Measurements from ENCODE around the gene ALDOA. TPM values are rescaled to one million over a fixed set of nuclear protein-coding genes. Genes with fewer than 3 reads are reported as not detected.

Gene ALDOA
- polyA plus RNA-seq, 3 donors, result 1,202 to 1,628 (median 1,429) TPM

- Histone ChIP-seq H2AFZ (ENCODE audit: insufficient read depth, low read depth, low read length, poor library complexity, severe bottlenecking) (no peak overlapping the region), H3K4me1 (ENCODE audit: control insufficient read depth in 1 of 2, insufficient read depth in 2 of 2, low read length in 2 of 2) (peaks cover 0 to 4% of the 10 kb centered on the region in 2 donors), H3K9ac (ENCODE audit: insufficient read depth, low read length, poor library complexity, severe bottlenecking) (no peak overlapping the region), H3K79me2 (ENCODE audit: insufficient read depth, low read length) (no peaks in the 10 kb centered on the region), H3K27me3 (ENCODE audit: control insufficient read depth in 2 of 2, insufficient read depth in 2 of 2, low read length in 2 of 2) (peaks cover 30 to 54% of the 10 kb centered on the region in 2 donors), H3K4me3 (replicated peaks in 1 of 3; ENCODE audit: low read depth in 2 of 3, low read length in 3 of 3) (no peak overlapping the region), H3K9me3 (replicated peaks in 1 of 2; ENCODE audit: control insufficient read depth in 1 of 2, insufficient read depth in 1 of 2, low read length in 2 of 2) (peaks cover 0 to 6% of the 10 kb centered on the region in 2 donors), H3K36me3 (replicated peaks in 1 of 2; ENCODE audit: control insufficient read depth in 1 of 2, insufficient read depth in 2 of 2, low read length in 2 of 2) (no peaks in the 10 kb centered on the region), H3K27ac (ENCODE audit: low read depth in 1 of 2, low read length in 2 of 2) (no peak overlapping the region), H3K4me2 (replicated peaks; ENCODE audit: extremely low read depth, low read length, poor library complexity, severe bottlenecking) (no peak overlapping the region), H4K20me1 (ENCODE audit: insufficient read depth, low read length) (no peaks in the 10 kb centered on the region)
- peak overlapping the region in 1 of 2 donors; percentile 86 for H3K4me3 Mint-ChIP-seq
- H3K27ac Mint-ChIP-seq, result no peak overlapping the region
- peaks cover 3% of the 10 kb centered on the region for H3K4me1 Mint-ChIP-seq
- 0% methylated on average over 6 of the region's 12 CpGs for WGBS (ENCODE audit: insufficient coverage)
- intact Hi-C loops (cut with micrococcal nuclease), result no loop called here
- peaks cover 0 to 8% (median 5%) of the 10 kb centered on the region in 7 donors for H3K9me3 Mint-ChIP-seq
- peaks cover 49 to 85% (median 63%) of the 10 kb centered on the region in 3 donors for H3K27me3 Mint-ChIP-seq (ENCODE audit: low read depth in 3 of 3)
- DNase-seq, result peak; percentile 45 to 64 (median 53)
- peak; percentile 81 for TF ChIP-seq CTCF (IDR thresholded peaks at IDR 0.05)
- no peaks in the 10 kb centered on the region for H3K36me3 Mint-ChIP-seq
Observed at GRCh38 chr16:30032083-30032819, 33.3 kb upstream of the ALDOA start.

- Histone ChIP-seq H3K4me3 (replicated peaks in 1 of 3; ENCODE audit: low read depth in 2 of 3, low read length in 3 of 3) (no peak overlapping the region), H4K20me1 (ENCODE audit: insufficient read depth, low read length) (no peaks in the 10 kb centered on the region), H3K4me1 (ENCODE audit: control insufficient read depth in 1 of 2, insufficient read depth in 2 of 2, low read length in 2 of 2) (peaks cover 0 to 4% of the 10 kb centered on the region in 2 donors), H3K27me3 (ENCODE audit: control insufficient read depth in 2 of 2, insufficient read depth in 2 of 2, low read length in 2 of 2) (peaks cover 30 to 44% of the 10 kb centered on the region in 2 donors), H3K9ac (ENCODE audit: insufficient read depth, low read length, poor library complexity, severe bottlenecking) (no peak overlapping the region), H3K4me2 (replicated peaks; ENCODE audit: extremely low read depth, low read length, poor library complexity, severe bottlenecking) (no peak overlapping the region), H3K79me2 (ENCODE audit: insufficient read depth, low read length) (no peaks in the 10 kb centered on the region), H2AFZ (ENCODE audit: insufficient read depth, low read depth, low read length, poor library complexity, severe bottlenecking) (no peak overlapping the region), H3K36me3 (replicated peaks in 1 of 2; ENCODE audit: control insufficient read depth in 1 of 2, insufficient read depth in 2 of 2, low read length in 2 of 2) (no peaks in the 10 kb centered on the region), H3K9me3 (replicated peaks in 1 of 2; ENCODE audit: control insufficient read depth in 1 of 2, insufficient read depth in 1 of 2, low read length in 2 of 2) (peaks cover 0 to 6% of the 10 kb centered on the region in 2 donors), H3K27ac (ENCODE audit: low read depth in 1 of 2, low read length in 2 of 2) (no peak overlapping the region)
- Mint-ChIP-seq H3K27me3 (ENCODE audit: low read depth in 3 of 3) (peaks cover 42 to 75% (median 53%) of the 10 kb centered on the region in 3 donors), H3K4me3 (no peak overlapping the region), H3K36me3 (no peaks in the 10 kb centered on the region), H3K9me3 (peaks cover 0 to 8% (median 5%) of the 10 kb centered on the region in 7 donors), H3K27ac (no peak overlapping the region), H3K4me1 (peaks cover 3% of the 10 kb centered on the region)
- no peak for DNase-seq
- intact Hi-C loops (cut with micrococcal nuclease), result no loop called here
- no peak for TF ChIP-seq CTCF (IDR thresholded peaks at IDR 0.05)
- WGBS (ENCODE audit: insufficient coverage), result 68% methylated on average over 3 of the region's 7 CpGs
Observed at GRCh38 chr16:30033270-30033669, 32.3 kb upstream of the ALDOA start.

Measured in CD14-positive monocyte (primary cell).